ENCODE data around the gene CFAP61.

CFAP61 gene

DNA sequence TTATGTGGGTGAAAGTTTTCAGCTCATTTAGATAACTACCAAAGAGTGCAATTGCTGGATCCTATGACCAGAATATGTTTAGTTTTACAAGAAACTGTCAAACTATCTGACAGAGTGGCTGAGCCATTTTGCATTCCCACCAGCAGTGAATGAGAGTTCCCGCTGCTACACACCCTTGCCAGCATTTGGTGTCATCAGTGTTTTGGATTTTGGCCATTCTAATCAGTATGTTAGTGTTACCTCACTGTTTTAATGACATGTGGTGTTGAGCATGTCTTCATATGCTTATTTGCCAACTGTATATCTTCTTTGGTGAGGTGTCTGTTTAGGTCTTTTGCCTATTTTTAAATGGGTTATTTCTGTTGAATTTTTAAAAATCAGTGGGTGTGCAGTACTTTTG is 120.9 kb downstream of the CFAP61 start:
- no peak for DNase-seq (ENCODE audit: low read depth)

DNA sequence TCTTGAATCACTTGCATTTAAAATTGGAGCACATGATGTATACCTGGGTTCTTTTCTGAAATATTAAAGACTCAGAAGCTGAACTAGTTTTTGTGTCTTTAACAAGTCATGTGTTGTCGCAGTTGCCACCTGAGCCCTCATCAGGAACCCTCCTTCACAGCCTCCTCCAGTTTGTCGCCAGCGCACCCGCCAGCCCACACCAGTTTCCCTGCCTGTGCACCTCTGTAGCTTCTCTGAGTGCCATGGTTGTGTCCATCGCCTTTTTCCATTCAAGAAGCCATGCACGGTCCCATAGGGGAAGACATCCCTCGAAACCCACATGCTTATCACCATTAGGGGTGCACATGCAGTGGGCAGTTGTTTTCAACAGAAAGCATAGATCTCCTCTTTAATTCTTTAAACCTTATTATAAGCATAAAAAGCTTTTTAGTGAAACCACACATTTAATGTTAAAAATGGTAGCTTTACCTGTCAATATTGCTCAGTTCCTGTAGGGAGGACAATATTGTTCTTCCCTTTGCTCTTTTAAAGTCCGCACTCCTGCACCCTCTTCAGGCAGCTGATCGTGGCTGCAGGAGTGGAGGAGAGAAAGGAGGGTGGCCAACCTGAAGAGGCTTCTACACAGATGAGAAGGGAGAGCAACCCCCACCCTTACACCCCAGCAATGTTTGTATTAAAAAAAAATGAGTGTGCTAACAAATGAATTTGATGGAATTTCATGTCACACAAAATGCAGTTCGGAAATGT is 121.9 kb downstream of the CFAP61 start:
- no peak for DNase-seq (ENCODE audit: low read depth)

- DNase-seq (ENCODE audit: low read depth) = no peak
These were observed 129.0 kb downstream of the CFAP61 start for GRCh38 chr20:20181322-20181721.

GRCh38 chr20:20184149-20184548 is 131.8 kb downstream of the CFAP61 start:
- DNase-seq (ENCODE audit: low read depth) = no peak

DNA sequence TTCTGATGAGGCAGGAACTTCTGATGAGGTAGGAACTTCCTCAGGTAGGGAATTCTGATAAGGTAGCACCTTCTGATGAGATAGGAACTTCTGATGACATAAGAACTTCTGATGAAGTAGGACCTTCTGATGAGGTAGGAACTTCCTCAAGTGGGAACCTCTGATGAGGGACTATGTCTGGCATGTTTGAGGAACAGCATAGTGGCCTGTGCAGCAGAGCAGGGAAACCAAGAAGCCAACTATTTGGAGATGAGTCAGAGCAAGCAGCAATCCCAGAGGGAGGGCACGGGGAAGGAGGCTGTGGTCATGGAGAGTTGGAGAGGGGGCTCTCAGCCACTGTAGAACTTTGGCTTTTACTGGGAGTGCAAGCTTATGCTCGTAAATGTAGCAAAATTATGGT is 132.4 kb downstream of the CFAP61 start:
- no peak for DNase-seq (ENCODE audit: low read depth)

DNA sequence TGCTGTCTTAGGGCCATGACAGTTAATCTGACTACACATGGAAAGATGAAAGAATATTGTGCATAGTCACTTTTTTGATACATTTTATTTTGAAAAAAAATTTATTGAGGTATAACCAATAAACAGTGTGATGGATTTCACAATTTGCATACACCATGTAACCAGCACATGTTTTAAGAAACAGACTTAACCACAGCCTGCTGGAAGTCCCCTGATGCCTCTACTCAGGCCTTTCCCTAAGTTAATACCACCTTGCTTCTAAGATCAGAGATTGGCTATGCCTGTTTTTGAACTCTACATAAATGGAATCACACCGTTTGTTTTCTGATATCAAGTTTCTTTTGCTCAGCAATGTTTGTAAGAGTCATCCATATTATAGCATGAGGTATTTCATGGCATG is 136.3 kb downstream of the CFAP61 start:
- no peak for DNase-seq (ENCODE audit: low read depth)

DNA sequence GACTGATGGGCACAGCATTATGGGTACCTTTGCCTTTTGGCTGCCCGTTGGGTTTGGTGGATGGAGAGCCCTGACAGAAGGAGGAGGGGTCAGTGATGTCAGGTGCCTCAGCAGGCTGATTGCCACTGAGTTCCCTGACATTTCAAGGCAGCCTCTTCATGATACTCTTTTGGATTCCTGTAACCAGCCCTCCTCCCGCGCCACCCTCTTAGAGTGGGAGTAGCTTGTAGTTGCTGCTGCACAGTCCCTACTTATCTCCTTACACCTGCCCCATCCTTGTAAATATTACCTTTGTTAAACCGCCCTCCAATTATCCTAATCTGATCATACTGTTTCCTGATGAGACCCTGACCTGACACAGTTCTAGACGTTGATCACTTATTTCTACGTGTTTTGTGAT is 140.0 kb downstream of the CFAP61 start:
- no peak for DNase-seq (ENCODE audit: low read depth)

GRCh38 chr20:20195021-20195705 is 142.8 kb downstream of the CFAP61 start:
- DNase-seq (ENCODE audit: low read depth) = no peak

DNA sequence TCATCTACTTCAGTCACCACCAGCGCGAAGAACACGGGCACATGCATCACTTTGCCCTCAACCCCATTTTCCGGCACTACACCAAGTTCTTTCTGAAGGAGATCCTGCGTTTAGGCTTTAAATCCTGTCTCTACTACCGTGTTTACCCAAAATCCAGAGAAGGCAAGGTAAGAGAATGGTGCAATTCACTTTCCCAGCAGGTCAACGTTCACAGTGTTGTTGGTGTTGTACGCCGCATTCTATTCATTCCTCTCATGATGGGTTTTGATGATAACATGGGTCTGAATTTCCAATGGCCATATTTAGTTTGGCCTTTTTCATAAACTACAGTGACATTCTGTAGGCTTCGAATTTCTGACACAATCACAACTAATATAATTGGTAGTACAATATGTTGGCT is 144.3 kb downstream of the CFAP61 start:
- no peak for DNase-seq (ENCODE audit: low read depth)

GRCh38 chr20:20198011-20198410 is 145.7 kb downstream of the CFAP61 start:
- DNase-seq (ENCODE audit: low read depth) = no peak

DNA sequence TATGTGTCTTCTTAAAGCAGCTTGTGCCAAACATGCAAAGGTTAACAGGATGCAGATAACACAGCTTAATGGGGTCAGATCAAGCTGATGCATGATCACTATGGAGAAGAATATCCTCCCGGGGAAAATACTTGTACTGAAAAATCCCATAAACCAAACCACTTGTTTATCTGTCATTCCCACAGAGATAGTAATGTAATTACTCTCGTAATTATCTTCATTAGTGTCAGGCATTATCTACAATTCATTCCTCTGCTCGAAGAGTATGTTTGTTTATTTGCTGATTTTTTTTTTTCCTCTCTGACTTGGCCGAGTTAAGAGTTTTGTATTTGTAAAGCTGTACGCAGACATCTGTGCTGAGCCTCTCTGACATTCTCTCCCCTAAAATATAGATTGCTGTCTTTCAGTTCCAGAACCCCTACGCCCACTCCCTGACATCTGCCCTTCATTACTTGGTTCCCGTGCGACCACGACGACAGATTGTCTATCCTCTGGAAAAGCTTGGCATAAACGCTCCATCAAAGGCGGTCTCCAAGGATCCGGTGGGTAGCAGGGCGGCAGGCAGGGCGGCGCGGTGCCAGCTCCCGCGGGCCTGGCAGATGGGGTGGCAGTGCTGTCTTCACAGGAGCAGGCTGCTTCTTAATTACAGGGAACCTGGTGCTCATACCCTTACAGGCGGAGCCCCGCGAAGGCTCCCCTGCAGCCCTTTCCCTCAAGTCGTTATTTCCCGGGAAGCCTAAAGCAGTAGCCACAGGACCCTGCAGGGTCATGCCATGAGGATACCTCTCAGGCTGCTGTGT is 147.2 kb downstream of the CFAP61 start:
- DNase-seq (ENCODE audit: low read depth) = no peak

- DNase-seq (ENCODE audit: low read depth) = no peak
These were observed 148.8 kb downstream of the CFAP61 start for GRCh38 chr20:20201124-20201523.

- no peak for DNase-seq (ENCODE audit: low read depth)
These were observed 149.3 kb downstream of the CFAP61 start for GRCh38 chr20:20201639-20202038.

- DNase-seq (ENCODE audit: low read depth) = no peak
These were observed 150.4 kb downstream of the CFAP61 start for GRCh38 chr20:20202768-20203167.

DNA sequence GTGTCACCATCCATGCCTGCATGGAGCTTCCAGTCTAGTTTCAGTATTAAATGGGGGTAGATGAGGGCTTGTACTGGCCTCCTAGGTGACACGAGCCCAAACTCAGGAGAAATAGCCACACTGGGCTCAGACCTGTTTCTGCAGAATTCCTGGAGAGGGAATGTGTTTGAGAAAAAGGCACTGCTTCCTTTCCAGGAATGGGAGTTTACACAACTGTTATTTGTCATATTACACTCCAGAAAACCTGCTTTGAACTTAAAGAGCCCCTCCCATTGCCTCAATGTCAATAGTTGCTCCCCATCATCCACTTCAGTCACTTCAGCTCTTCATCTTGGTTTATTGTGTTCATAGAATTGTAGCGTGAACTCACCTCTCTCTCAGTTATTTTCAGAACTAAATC is 151.5 kb downstream of the CFAP61 start:
- DNase-seq (ENCODE audit: low read depth) = no peak

DNA sequence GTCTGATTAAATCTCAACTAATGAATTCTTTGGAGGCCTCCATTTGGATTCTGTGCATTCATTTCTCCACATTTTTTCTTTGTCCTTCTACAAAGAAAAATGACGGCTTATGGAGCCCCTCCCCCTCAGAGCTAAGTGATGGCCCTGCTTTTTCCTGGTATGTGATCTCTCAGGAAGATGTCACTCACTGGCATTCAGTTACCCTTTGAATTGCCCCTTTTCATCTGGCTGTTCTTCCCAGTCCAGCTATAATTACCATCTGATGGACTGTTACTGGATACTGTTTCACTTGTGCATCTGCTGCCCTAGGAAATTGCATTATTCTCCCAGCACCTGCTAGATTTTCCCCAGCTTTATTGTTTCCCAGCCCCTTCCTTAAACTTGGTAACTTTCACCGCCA is 151.9 kb downstream of the CFAP61 start:
- no peak for DNase-seq (ENCODE audit: low read depth)

DNA sequence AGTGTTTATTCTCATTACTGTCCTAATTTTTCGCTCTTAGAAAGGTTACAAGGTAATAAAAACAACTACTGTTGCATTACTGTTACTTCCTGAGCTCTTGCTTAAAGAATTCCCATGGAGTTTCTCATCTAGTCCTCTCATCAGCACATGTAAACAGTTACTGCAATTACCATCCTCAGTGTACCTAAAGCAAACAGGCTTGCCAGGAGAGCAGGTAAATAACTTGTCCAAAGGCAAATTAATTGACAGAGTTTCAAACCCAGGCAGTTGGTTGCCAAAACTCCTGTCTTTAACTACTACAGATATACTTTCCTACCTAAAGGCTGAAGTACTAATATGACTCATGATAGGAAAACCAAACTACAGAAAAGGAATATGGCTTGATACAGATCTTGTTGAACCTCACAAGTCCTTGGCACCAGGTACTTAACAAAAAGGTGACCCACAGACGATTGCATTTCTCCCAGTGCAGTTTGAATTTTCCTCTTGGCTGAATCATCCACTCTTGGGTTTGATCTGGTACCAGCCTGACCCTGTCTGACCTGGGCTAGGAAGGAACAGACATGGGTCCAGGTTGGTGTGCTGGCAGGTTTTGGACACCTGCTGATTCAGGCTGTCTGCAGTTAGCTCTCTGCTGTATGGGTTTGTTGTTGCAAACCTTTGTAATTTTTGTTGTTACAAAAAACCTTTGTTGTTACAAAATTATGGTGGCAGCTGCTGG is 153.0 kb downstream of the CFAP61 start:
- DNase-seq (ENCODE audit: low read depth) = no peak

GRCh38 chr20:20205862-20206236 is 153.5 kb downstream of the CFAP61 start:
- no peak for DNase-seq (ENCODE audit: low read depth)

- no peak for DNase-seq (ENCODE audit: low read depth)
These were observed 154.5 kb downstream of the CFAP61 start for GRCh38 chr20:20206788-20207187.

- DNase-seq (ENCODE audit: low read depth) = no peak
These were observed 155.0 kb downstream of the CFAP61 start for GRCh38 chr20:20207291-20207690.

GRCh38 chr20:20207872-20208271 is 155.5 kb downstream of the CFAP61 start:
- DNase-seq (ENCODE audit: low read depth) = no peak

DNA sequence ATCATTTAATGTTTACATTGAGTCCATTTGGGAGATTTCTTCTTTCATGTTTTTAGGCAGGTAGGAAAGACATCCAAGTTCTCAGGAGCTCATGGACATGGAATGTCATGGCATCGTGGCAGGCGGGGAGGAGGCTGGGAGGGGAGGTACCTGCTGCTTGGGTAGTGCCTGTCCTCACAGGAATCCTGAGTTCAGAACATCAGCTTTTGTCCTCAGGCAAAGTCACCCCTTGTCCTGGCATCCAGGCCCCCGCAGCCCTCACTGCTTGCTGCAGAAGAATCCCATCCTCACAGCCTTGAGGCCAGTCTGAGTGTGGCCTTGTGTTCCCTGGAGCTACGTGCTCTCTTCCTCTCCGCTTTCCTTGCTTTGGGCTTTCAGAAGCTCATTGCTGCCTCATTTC is 157.4 kb downstream of the CFAP61 start:
- no peak for DNase-seq (ENCODE audit: low read depth)

Data from non-pigmented ciliary epithelial cell (primary cell).